ENCODE data around the gene APEX1. TPM values are rescaled to one million over a fixed set of nuclear protein-coding genes. Genes with fewer than 3 reads are reported as not detected.

The APEX1 gene
- total RNA-seq, 6 experiments from 2014 or later: 50.2 to 87.0 (median 59.8) TPM

DNA sequence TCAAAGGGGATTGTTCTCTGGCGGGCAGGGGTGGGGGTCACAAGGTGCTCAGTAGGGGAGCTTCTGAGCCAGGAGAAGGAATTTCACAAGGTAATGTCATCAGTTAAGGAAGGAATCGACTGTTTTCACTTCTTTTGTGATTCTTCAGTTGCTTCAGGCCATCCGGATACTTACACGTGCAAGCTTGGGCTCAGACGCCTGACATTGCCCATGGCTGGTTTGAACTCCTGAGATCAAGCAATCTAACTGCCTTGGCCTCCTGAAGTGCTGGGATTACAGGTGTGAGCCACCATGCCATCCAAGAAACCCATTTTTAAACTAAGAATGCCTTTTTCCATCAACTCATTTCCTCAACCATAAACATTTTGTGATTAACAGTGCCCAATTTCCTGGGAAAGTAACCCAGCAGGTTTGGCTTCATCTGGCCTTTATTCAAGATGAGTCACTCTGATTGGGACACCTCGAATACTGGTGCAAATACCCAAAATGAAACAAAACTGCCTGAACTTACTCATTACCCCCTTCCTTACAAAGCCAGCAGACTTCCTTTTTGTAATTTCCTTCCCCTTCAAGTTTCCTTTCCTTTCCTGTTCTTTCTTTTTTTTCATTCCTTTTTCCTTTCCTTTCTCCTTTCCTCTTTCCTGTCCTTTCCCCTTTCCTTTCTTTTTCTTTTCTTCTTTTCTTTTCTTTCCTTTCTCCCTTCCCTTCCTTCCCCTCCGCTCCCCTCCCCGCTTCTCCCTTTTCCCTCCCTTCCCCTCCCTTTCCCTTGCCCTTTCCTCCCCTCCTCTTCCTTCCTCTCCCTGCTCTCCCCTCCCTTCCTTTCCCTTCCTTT, 40.1 kb downstream of the APEX1 start:
- Histone ChIP-seq H3K9me3 (no peaks in the 10 kb centered on the region), H3K27me3 (no peaks in the 10 kb centered on the region), H3K36me3 (no peaks in the 10 kb centered on the region), H3K4me1 (no peaks in the 10 kb centered on the region), H3K27ac (no peak overlapping the region), H3K4me3 (no peak overlapping the region)
- 67% methylated on average over 7 of the region's 8 CpGs for WGBS (ENCODE audit: insufficient coverage, low coverage, low lambda C conversion rate, missing lambda C conversion rate)
- DNase-seq (no peak), ATAC-seq (peak in 1 of 4 donors; percentile 69)
- intact Hi-C loops (cut with DNase I): no loop called here
- TF ChIP-seq, protein P1, sequence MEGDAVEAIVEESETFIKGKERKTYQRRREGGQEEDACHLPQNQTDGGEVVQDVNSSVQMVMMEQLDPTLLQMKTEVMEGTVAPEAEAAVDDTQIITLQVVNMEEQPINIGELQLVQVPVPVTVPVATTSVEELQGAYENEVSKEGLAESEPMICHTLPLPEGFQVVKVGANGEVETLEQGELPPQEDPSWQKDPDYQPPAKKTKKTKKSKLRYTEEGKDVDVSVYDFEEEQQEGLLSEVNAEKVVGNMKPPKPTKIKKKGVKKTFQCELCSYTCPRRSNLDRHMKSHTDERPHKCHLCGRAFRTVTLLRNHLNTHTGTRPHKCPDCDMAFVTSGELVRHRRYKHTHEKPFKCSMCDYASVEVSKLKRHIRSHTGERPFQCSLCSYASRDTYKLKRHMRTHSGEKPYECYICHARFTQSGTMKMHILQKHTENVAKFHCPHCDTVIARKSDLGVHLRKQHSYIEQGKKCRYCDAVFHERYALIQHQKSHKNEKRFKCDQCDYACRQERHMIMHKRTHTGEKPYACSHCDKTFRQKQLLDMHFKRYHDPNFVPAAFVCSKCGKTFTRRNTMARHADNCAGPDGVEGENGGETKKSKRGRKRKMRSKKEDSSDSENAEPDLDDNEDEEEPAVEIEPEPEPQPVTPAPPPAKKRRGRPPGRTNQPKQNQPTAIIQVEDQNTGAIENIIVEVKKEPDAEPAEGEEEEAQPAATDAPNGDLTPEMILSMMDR (IDR thresholded peaks at IDR 0.05): no peak
- TF ChIP-seq POLR2A (IDR thresholded peaks at IDR 0.05): no peak

DNA sequence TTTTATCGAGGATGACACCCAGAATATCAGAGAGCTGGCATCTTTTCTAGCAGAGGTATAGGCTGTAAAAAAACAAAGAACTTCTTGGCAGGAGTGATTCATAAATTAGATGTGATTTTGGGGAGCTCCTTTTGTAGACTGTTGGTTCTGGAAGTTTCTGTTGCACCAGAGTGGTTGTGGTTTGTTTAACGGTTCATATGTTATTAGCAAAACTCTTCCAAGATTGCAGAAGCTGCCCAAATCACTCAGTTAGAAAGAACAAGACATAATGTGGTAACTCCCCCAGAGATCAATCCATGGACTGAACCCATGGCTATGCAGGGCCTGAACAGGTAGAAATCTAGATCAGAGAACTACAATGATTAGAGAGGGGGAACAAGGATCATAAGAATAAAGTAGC, 43.6 kb downstream of the APEX1 start:
- Histone ChIP-seq H3K27me3 (no peaks in the 10 kb centered on the region), H3K4me3 (no peak overlapping the region), H3K36me3 (no peaks in the 10 kb centered on the region), H3K27ac (no peak overlapping the region), H3K4me1 (no peaks in the 10 kb centered on the region), H3K9me3 (no peaks in the 10 kb centered on the region)
- ATAC-seq (no peak), DNase-seq (no peak)
- intact Hi-C loops (cut with DNase I): no loop called here
- WGBS (ENCODE audit: insufficient coverage, low coverage, low lambda C conversion rate, missing lambda C conversion rate): 64% methylated on average over 2 of the region's 2 CpGs
- TF ChIP-seq POLR2A (IDR thresholded peaks at IDR 0.05): no peak
- TF ChIP-seq, protein P1 (IDR thresholded peaks at IDR 0.05): no peak

DNA sequence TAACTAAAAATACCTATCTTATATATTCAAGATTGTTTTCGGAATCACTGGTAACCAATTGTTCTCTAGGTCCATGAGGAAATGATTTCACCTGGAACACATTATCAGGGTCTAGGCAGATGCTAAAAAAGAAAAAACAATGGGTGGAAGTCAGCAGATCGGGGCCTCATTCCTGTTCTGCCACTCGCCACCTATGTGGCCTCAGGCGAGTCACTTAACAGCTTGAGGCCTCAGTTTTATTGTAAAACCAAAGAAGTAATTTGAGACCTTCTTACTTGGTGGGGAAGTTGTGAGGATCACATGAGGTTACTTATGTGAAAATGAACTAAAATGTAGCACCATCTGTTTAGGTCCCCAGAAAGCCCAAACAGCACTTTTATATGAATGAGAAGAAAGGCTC, 44.1 kb downstream of the APEX1 start:
- intact Hi-C loops (cut with DNase I): no loop called here
- H3K4me1 ChIP-seq: no peaks in the 10 kb centered on the region
- no peak for ATAC-seq
- no peaks in the 10 kb centered on the region for H3K27me3 ChIP-seq
- 67% methylated on average over 4 of the region's 4 CpGs for WGBS (ENCODE audit: insufficient coverage, low coverage, low lambda C conversion rate, missing lambda C conversion rate)
- DNase-seq: no peak
- no peak overlapping the region for H3K27ac ChIP-seq
- TF ChIP-seq POLR2A (IDR thresholded peaks at IDR 0.05): no peak
- TF ChIP-seq, protein P1 (IDR thresholded peaks at IDR 0.05): no peak
- no peak overlapping the region for H3K4me3 ChIP-seq
- H3K9me3 ChIP-seq: no peaks in the 10 kb centered on the region
- H3K36me3 ChIP-seq: no peaks in the 10 kb centered on the region

DNA sequence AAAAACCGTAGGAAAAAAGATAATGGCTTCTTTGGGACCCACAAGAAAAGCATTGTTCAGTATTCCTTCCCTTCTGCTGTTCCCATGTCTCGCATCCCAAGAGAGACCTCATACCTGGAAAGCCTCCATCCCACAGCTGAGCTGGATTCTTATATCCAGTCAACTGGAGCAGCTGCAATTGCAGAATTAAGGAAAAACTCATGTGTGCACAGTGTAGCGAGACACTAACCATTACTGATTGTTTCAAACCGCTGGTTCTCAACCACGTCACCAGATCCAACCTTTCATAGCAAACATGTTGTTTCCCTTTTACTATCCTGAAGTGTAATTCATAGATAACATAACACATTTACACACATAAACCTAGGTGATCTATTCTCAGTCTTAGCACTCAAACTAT, 44.9 kb downstream of the APEX1 start:
- TF ChIP-seq, protein P1 (IDR thresholded peaks at IDR 0.05): no peak
- TF ChIP-seq POLR2A (IDR thresholded peaks at IDR 0.05): no peak
- no peak for DNase-seq
- ATAC-seq: no peak
- 69% methylated on average over 3 of the region's 5 CpGs for WGBS (ENCODE audit: insufficient coverage, low coverage, low lambda C conversion rate, missing lambda C conversion rate)
- Histone ChIP-seq H3K4me3 (no peak overlapping the region), H3K4me1 (no peaks in the 10 kb centered on the region), H3K27me3 (no peaks in the 10 kb centered on the region), H3K27ac (no peak overlapping the region), H3K9me3 (no peaks in the 10 kb centered on the region), H3K36me3 (no peaks in the 10 kb centered on the region)
- intact Hi-C loops (cut with DNase I): no loop called here

Data from right lobe of liver (tissue), 6 donors.